ENCODE results near the gene CD8B2.

DNA sequence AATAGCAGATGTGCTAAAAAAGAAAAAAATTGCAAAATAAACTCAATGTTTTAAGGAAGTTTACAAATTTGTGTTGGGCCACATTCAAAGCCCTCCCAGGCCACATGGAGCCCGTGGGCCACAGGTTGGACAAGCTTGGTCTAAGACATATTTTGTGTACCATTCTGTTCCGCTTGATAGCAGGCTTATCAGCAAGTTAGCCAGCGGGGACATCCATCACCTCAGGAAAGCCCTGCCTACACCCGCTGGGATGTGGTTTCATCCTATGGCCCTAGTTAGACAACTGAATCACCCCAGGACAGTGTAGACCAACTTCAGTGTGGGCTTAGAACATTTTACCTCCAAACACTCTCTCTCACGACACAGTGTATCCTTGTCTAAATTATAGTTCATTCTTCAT, 32.6 kb downstream of the CD8B2 start:
- TF ChIP-seq SUZ12 (IDR thresholded peaks at IDR 0.05; ENCODE audit: extremely low read depth, insufficient read depth, insufficient read length) (no peak), YY1 (IDR thresholded peaks at IDR 0.05; ENCODE audit: insufficient read depth, insufficient read length) (no peak)
